SH-SY5Y (cell line): ENCODE data around the gene VIPR2.

Source experiments
- GATA2 ChIP-seq: IDR thresholded peaks from 2 replicates; pipeline ENCODE4 v1.6.1; 2011; ENCODE audit warnings: mild to moderate bottlenecking, low read depth, low read length
- GATA3 ChIP-seq: IDR thresholded peaks from 2 replicates; pipeline ENCODE4 v1.6.1; 2011; ENCODE audit warnings: low read depth, mild to moderate bottlenecking, low read length, moderate library complexity

GRCh38 chr7:159145490-159145855 is 806 bp upstream of the VIPR2 start:
- no peak for TF ChIP-seq GATA2
- TF ChIP-seq GATA3: no peak
